Embryonic facial prominence (tissue), 1 donor: ENCODE measurements around the gene IFT57.

Experiments used
- DNase-seq: peaks from one replicate; pipeline ENCODE4 v3.0.0-alpha.2; 2016; ENCODE audit errors: extremely low spot score

IFT57 gene

DNA sequence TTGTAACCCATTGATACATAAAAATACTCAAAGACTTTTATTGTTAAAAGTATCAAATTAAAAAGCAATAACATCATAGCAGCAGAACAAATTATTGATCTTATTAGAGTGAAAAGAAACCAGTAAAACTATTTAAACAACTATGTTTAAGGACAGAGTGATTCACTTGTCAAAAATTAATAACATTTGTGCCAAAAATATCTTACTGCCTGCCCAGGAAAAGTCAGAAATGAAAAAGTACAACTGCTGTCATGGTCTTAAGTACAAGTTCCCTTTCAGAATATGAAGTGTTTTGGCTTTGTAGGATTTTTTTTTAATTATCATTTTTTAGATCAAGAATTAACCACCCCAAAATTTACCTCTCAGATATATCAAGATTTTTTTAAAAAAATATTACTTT lies 3.4 kb downstream of the IFT57 start:
- no peak for DNase-seq

DNA sequence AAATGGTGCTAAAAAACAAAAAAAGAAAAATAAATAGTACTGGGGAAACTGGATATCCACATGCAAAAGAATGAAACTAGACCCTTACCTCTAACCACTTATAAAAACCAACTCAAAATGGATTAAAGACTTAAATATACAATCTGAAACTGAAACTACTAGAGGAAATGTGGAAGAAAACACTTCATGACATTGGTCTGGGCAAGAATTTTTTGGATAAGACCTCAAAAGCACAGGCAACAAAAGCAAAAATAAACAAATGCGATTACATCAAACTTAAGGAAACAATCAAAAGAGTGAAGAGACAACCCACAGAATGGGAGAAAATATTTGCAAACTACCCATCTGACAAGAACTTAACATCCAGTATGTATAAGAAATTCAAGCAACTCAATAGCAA lies 6.4 kb downstream of the IFT57 start:
- no peak for DNase-seq

DNA sequence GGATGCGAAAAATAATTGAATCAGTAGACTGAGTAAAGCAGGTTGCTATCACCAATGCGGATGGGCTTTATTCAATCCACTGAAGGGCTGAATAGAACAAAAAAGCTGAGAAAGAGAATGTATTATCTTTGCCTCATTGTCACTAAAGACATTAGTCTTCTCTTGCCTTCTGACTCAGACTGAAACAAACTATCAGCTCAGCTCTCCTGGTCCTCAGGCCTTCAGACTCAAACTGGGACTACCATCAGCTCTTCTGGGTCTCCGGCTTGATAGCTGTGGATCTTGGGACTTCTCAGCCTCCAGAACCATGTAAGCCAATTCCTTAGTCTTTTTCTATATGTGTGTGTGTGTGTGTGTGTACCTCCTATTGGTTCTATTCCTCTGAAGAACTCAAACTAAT lies 12.6 kb downstream of the IFT57 start:
- no peak for DNase-seq

DNA sequence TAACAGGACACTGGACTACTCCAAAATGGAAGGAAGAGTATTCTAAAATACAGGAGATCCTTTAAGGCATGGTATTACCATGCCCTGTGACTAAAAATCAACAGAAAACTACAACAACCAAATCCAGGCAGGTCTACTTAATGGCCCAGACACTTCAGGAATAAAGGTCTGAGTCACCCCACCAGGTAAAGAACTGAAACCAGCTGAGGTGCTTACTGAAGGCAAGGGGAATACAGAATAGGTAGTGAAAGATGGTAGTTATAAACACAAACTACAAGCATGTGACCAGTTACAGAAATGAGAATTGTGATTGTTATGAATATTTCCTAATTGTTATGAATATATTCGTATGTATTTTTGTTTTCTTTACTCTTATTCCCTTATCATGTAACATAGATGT lies 13.4 kb downstream of the IFT57 start:
- DNase-seq, result no peak

DNA sequence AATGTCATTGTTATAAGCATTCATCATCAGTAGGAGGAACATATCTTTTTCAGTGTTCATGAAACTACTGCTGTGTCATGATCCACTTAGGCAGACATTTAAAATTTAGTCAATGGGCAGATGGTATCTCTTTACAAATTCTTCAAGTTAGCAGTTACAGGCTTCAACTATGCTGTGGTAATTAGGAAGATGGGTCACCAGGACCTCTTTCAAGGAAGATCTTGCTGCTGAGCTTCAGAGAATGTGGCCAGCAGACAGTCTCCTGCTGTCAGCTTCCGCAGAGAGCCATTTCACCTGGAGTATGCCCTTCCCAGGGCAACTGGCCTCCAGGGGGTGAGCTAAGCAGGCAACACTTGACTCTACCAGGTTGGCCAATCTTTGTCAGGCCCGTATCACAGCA lies 19.4 kb downstream of the IFT57 start:
- no peak for DNase-seq

DNA sequence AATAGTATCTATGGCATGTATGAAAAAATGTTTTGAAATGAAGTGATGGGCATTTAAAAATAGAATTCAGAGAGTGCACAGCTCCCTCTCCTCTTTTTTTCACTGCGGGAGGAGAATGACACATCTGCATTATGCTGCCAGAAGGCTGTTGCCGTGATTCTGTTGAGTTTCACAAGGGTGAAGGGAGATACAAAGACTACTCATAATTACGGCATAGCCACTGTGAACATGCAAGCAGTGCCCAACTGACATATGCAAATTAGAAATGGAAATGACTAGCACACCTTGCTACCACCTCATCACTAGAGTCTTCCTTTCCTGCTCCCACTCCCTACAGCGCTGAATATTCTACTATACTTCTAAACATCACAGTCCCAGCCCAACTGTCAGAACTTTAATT lies 20.1 kb downstream of the IFT57 start:
- DNase-seq, result no peak

DNA sequence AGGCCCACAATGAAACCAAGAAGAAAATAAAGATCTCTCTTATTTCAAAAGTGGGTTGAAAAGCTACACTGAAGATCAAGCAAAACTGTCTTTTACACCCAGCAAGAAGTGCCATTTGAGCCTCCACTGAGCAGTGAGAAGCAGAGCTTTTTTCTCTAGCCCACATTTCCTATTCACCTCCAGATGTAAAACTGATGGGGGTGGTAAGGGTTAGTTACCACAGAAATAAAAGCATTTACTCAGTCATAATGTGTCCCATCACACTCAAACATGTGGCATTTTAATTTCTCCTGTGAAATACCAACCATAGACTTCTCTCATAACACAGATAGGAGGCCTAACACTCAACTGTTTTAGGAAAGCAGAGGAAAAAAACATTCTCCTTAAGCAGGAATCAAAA lies 21.0 kb downstream of the IFT57 start:
- DNase-seq, result no peak

DNA sequence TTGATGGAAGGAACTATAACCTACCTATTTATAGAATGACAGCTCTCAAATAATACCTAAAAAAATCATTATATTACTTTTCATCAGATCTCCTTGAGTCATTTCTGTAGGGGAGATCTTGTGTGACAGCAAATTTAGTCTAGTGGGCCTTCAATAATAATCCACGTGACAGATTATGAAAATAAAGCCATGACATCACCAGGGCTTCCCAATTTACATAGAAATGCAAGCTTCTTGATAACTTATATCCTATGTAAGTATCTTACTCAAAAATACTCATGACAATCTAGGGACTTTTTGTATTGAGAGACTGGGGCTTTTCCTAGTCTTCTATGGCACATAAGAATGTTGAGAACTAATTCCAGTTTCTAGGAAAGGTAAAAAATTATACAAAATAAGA lies 21.6 kb downstream of the IFT57 start:
- no peak for DNase-seq

DNA sequence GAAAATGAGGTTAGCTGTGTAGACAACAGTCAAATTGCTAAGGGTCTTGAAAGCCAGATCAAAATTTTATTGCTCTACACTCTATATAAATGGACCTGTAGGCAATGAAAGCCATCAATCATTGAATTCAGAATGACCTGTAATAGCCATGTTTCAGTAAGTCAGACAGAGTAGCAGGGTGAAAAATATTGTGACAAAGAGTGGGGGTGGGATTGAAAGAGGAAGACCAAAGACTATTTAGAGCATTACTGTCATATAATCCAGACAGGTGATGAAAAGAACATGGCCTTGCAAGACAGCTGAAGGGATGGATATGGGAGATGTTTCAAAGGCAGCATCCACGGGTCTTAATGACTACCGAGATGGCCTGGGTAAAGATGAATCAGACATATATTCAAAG lies 22.2 kb downstream of the IFT57 start:
- no peak for DNase-seq

DNA sequence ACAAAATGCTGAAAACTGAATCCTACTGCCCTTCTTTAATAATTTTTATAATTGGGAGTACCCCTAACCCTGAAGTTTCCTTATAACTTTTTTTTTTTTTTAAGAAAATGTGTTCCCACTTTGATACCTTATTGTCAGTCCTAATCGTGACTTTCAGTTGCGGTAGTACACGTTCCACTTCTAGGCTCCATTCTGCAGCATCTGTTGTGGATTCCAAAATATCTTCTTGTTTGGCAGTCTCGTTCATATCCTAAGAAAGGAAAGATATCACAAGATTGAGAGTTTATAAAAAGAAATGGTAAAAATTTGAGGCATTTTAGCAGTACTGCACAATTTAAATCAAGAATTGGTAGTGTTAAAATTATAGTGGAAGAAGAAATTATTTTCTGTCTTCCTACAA lies 30.8 kb downstream of the IFT57 start:
- DNase-seq, result no peak

DNA sequence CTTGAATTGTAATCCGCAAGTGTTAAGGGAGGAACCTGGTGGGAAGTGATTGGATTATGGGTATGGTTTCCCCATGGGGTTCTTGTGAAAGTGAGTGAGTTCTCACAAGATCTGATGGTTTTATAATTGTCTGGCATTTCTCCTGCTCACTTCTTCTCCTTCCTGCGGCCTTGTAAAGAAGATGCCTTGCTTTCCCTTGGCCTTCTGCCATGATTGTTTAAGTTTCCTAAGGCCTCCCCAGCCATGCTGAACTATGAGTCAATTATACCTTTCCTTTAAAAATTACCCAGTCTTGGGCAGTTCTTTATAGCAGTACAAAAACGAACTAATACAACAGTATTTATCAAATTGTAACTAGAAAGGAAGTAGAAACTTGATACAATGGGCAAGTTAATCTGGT lies 31.9 kb downstream of the IFT57 start:
- no peak for DNase-seq

DNA sequence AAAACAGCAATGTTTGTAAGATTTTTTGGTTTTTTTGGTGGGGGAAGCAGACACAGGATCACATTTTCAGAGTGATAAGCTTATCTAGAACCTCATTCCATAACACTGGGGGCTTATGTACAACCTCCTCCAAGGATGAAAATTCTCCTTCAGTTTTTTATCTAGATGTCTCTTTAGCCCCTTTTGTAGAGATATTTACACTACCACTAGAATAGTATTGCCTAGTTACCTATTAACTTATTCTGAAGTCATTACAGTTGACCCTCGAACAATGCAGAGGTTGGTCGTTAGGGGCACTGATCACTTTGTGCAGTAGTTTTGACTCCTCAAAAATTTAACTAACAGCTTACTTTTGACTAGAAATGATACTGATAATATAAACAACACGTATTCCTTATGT lies 32.8 kb downstream of the IFT57 start:
- DNase-seq, result no peak

DNA sequence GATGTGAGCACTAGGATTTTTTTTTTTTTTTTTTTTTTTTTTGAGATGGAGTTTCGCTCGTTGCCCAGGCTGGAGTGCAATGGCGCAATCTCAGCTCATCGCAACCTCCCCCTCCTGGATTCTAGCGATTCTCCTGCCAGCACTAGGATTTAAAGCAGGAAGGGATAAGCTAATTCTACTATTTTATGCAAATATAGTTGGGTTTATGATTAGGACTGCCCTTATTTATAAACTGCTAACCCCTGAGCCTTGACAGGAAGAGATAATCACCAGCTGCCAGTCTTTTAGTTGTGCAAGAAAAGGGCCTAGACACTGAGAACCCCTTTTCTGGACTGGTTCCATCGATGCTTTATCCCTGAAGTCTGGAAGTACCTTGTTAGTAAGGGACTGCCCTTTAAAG lies 36.7 kb downstream of the IFT57 start:
- no peak for DNase-seq

DNA sequence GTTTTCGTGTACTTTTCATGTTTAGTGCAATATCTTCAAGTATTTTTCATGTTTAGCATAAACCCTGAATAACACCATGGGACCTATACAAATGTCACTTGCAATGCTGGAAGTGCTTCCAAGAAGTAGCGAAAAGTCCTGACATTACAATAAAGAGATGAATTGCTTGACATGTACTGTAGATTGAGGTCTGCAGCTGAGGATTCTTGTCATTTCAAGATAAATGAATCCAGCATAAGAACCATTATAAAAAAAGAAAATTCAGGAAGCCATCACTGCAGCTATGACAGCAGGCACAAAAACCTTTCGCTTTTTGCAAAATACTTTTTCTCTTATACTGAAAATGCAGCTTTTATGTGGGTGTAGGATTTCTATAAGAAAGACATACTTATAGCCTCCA lies 37.4 kb downstream of the IFT57 start:
- no peak for DNase-seq

DNA sequence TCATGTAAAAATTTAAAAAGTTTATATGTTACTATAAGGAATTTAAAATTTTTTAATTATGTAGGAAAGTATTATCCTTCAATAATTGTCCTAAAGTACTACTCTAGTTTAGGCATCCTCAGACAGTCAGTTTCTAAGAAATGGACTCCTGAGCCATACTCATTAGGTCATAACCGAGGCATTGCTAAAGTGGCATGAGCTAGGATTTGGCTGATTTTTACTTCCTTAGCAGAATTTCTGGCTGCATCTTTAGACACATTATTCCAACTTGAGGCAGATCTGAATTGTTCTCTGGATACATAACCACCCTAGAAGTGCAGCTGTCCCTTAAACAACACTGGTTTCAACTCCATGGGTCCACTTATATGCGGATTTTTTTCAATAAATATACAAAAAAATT lies 38.3 kb downstream of the IFT57 start:
- DNase-seq, result no peak

DNA sequence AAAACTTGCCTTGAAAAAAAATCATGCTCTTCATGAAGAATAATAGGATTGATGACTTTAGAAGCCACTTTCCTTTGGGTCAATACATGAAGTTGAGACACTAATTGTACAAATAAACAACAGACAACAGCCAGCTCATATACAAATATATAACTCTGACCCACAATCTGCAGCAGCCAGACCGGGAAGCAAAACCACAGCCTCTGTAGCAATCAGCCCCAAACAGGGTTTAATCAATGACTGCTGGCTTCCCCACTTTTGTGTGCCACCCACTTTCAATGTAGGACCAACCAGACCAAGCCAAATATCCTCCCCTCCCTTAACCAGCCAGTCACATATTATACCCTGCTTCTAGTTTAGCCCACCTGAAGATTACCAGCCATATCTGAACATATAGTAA lies 39.0 kb downstream of the IFT57 start:
- no peak for DNase-seq

DNA sequence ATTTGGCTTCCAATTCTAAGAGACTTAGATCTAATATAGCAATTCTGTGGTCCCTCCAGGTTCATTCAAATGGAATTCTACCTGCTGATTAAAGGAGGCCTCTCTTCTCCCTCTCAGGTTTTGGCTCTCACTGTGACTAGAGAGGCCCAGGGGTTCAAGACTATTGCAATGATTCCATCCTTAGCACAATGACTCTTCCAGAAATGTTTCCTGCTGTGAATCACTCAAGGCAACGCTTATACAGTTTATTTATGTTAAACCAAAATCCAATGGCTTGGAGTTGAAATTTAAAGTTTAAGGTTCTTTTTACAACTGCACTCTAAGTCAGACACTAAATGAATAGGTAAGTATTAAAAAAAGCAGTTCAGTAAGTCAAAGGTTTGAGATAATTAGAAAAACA lies 39.9 kb downstream of the IFT57 start:
- no peak for DNase-seq

DNA sequence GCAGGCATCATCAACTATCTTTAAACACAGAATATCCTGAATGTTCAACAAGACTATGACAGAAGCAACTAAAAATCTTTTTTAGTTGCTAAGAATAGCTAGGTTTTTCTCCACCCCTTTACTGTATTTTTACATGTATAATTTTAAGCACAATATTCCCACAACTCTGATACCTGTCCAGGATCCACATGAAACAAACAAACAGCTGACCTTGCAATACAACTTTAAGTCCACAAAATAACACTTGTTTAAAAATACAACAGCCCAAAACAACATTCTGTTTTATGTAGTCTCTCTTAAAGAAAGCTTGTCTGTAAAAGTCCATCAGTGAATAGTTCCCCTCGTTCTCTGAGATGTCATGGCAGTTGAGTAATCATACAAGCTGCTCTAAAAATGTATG lies 41.1 kb downstream of the IFT57 start:
- no peak for DNase-seq

DNA sequence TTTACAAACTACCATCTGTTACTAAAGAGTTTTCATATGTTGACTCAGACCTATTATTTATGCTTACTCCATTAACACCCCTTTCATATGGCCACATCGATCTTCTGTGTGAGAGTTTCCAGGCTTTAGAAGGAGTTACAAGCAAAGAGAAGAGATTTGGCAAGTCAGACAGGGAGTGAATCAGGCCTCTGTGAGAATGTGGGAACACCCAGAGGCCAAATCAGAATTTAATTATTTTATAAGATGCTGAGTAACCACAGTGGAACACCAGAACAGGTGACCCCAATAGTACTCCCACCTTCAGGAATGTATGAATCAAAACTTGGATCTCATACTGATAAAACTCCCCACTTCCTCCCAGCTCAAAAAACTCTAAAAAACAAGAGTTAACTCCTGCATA lies 42.0 kb downstream of the IFT57 start:
- DNase-seq, result no peak

DNA sequence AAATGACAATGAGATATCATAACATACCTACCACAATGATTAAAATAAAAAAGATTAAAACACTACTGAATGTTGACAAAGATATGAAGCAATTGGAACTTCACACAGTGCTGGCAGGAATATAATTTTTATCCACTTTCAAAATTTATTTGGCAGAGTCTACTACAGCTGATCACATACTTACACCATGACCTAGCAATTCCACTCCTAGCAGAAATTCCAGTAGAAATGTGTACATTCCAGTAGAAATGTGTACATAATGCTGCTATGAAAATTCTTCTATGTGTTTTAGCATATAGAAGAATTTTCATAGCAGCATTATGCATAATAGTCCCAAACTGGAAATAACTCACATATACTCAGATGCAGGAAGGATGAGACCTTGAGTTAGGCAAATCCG lies 43.5 kb downstream of the IFT57 start:
- DNase-seq, result no peak

DNA sequence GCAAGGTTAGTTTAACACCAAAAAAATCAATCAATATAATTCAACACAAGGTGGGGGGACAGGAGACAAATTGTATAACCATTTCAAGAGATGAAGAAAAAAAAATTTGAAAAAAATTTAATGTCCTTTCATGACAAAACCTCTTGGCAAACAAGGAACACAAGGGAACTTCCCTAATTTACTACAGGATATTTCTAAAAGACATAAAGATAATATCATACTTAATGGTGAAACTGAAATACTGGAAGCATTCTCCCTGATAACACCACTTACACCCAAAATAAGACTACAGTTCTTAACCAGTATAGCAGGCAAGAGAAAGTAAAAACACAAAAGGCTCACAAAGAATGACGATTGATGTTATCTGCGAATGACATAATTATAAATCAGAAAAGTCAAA lies 44.7 kb downstream of the IFT57 start:
- no peak for DNase-seq

DNA sequence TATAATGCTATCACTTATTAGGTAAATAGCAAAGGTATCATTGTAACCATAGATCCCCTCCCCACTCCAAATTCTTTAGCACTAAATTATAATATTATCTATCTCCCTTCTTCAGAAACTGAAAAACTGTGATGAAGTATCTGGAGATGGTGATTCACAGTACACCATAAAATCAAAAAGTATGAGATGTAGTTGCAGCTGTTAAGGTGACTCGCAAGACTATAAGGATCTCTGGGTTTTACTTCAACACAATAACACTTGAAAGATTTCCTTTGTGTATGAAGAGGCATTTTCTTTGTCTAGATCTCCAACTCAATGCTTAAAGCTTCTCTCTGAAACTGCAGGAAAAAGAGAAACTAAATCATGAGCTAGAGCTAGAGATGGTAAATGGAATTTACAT lies 46.9 kb downstream of the IFT57 start:
- no peak for DNase-seq

DNA sequence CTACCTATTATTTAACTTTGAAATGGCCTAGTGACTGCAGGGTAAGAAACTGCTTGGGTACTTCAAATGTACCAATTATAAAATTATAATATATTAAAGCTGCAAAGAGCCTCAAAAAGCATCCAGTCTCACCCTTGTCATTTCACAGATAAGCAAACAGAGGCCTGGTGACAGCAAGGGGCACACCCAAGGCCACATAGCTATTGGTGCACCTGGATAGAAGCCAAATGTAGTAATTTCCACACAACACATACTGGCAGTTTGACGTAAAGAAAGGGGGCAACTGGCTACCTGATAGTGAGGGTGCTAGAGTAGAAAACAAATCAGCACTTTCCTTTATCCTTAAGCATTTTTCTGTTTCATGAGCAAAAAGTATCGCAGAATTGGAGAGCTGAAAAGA lies 51.1 kb downstream of the IFT57 start:
- no peak for DNase-seq

DNA sequence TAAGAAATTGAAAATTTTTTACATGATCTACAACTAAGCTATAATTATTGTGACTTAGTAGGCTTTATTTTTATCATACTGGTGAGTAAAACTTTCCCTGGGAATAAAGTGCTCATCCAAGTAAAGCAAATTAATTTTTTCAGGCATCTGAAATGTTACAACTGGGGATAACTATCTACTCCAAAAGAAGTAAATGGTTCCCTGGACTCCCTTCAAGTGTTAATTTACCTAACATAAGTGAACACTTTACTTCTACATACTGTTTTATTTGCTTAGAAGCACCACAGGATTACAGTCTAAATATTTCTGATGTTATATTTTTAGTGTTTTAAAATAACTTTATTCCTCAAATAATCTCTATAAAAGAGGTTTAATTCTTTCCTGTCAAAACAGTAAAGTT lies 57.8 kb downstream of the IFT57 start:
- DNase-seq, result no peak

DNA sequence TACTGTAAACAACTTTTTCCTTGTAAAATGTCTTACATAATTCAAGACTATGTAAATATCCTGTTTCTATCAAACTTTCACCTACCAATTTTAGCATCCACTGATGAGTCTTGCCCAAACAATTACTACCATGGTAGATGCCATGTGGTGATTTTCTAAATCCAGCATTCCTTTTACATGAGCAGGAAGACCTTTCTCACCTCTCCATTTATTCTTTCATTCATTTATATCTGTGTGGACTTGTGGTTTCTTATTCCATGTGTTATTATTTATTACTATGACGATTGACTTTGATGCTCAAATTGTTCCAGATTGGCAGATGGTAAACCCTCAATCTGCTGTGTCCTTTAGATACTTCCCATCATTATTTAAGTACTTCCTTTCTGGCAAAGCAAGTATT lies 62.4 kb downstream of the IFT57 start:
- DNase-seq, result no peak
